Astrocyte of the spinal cord (primary cell): ENCODE data around the gene METTL25B.
"Not testable (repeated sequence)": the region's sequence is repeated elsewhere in the genome, so short reads cannot be mapped to it uniquely, and the experiment has no call there.

Source experiments
- DNase-seq: peaks from one replicate; pipeline ENCODE4 v3.0.0; 2011; ENCODE audit warnings: low read depth, low spot score
- H3K4me3 ChIP-seq: 2 replicates; pipeline ENCODE4 v1.5.1; 2011; ENCODE audit warnings: low read depth, mild to moderate bottlenecking, low read length, moderate library complexity
- in situ Hi-C: cut with HindIII; loops from 2 replicates; pipeline ENCODE4 v1.10.0; 2017; ENCODE audit warnings: low sequenced_read_pairs
- TF ChIP-seq, protein P1 (sequence below): IDR thresholded peaks from 2 replicates; pipeline ENCODE4 v1.5.1; 2012; ENCODE audit warnings: low read depth, mild to moderate bottlenecking, low read length, inconsistent platforms

Gene METTL25B

DNA sequence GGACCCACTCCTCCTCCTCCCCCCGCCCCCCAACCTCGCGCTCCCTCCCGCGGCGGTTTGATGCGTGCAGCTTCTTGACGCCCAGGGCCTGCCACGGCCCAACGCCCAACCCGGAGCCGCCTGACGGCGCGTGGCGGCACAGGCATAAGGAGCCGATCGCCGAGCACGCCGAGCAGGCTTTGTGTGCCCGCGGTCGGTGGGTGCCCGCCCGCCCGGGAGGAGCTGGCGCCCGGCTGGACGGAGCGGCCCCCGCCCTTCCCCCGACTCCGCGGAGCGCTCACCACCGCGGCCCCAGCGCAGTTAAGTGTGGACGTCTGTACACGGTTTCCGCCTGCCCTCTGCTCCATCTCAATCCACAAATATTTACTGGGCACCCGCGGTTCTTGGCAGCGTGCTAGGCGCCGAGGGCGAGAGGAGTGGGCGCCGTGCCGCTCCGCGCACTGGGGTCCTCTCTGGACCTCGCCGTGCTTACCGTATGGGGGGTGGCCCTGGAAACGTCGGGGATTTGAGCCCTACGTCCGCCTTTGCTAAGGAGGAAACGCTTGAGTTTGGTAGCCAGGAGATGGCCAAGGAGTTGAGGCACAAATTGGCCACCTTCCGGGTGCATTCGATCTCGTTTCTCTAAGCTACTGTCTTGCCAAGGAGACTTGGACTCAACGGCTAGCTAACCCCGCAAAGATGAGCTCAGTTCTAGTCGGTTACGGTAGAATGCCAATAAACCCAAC is 23.6 kb downstream of the METTL25B start:
- H3K4me3 ChIP-seq = peak overlapping the region; percentile 83
- in situ Hi-C loops = no loop called here
- peak; percentile 98 for DNase-seq
- TF ChIP-seq, protein P1, sequence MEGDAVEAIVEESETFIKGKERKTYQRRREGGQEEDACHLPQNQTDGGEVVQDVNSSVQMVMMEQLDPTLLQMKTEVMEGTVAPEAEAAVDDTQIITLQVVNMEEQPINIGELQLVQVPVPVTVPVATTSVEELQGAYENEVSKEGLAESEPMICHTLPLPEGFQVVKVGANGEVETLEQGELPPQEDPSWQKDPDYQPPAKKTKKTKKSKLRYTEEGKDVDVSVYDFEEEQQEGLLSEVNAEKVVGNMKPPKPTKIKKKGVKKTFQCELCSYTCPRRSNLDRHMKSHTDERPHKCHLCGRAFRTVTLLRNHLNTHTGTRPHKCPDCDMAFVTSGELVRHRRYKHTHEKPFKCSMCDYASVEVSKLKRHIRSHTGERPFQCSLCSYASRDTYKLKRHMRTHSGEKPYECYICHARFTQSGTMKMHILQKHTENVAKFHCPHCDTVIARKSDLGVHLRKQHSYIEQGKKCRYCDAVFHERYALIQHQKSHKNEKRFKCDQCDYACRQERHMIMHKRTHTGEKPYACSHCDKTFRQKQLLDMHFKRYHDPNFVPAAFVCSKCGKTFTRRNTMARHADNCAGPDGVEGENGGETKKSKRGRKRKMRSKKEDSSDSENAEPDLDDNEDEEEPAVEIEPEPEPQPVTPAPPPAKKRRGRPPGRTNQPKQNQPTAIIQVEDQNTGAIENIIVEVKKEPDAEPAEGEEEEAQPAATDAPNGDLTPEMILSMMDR = peak; percentile 3

DNA sequence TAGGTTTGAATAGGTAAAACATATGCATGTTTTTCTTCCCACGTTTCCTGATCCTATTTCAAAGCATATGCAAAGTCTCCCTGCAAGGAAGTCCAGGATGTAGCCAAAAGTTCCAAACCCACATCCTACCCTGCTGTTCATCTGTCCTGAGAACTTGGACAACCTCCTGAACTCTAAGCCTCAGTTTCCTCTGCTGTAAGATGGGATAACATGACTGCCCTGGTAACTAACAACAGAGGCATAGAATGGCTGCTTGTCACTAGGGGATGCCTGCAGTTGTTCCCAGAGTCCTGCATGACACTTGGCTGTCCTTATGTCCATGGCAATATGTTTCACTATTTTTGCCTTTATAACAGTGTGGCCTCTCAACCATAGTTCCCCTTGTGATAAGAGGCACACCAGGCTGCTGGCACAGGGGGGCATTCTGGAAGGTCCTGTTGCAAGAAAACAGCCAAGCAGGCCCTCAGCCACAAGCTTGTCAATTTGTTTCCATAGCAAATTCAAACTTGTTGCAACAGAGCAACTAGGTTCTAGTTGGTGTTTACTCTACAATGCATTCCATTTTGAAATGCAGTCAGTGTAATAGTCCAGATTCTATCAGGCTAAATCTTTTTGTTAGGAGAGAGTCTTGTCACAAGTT is 24.7 kb downstream of the METTL25B start:
- TF ChIP-seq, protein P1 = no peak
- H3K4me3 ChIP-seq = peak overlapping the region; percentile 83
- no peak for DNase-seq
- in situ Hi-C loops = no loop called here

DNA sequence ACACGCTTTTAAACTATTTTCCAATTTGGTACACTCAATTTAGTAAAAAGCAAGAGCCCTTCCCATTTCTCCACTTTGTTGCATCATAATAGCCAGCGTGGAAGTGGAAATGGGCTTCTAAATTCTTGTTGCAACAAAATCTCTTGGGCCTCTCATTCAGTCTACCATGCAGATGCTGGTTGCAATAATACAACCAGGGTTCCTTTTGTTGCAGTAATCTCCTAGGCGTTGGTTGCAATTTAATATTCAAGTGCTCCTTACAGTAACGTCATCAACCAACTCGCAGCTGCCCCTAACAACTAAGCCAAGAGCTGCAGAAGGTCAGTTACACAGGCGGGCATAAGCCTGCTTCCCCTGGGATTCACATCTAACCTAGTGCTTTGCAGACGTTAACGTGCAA is 25.9 kb downstream of the METTL25B start:
- TF ChIP-seq, protein P1 = no peak
- in situ Hi-C loops = no loop called here
- DNase-seq = no peak
- no peak overlapping the region for H3K4me3 ChIP-seq

DNA sequence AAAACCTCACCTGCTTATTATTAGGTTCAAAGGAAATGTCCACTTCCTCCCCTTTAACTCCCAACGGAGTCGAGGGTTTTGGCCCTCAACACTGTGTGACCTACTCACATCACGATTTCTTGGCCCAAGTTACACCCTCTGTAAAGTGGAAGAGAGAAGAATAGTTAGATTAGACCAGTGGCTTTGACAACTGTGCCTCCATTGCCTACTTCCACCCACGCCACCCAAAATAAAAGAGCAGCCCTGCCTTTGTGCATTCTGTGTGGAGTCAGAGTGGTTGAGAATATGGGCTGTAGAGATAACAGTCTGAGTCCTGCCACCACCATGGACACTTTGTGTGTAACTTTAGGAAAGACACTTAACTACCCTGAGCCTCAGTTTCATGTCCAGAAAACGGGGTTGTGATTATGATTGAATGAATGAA is 27.3 kb downstream of the METTL25B start:
- in situ Hi-C loops = no loop called here
- no peak overlapping the region for H3K4me3 ChIP-seq
- TF ChIP-seq, protein P1 = no peak

DNA sequence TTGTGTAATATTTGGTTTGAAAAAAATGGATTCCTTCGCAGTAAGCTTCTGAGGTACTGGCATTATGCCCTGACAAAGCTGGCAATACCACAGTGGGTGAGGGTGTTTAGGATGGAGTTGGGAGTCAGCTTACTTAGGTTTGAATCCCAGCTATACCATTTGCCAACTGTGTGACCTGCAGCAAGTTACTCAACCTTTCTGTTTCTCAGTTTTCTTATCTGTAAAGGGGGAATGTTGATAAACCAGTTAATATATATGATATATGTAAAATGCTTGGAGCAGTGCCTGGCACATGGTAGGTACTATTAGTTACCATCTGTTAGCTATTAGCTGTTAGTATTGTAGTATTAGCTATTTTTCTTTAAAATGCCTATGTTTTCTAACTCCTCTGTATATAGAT is 28.1 kb downstream of the METTL25B start:
- TF ChIP-seq, protein P1 = no peak
- in situ Hi-C loops = no loop called here
- no peak overlapping the region for H3K4me3 ChIP-seq
- DNase-seq = no peak

More for the DNA sequence above, 27.3 kb downstream of the METTL25B start:
- DNase-seq = no peak

DNA sequence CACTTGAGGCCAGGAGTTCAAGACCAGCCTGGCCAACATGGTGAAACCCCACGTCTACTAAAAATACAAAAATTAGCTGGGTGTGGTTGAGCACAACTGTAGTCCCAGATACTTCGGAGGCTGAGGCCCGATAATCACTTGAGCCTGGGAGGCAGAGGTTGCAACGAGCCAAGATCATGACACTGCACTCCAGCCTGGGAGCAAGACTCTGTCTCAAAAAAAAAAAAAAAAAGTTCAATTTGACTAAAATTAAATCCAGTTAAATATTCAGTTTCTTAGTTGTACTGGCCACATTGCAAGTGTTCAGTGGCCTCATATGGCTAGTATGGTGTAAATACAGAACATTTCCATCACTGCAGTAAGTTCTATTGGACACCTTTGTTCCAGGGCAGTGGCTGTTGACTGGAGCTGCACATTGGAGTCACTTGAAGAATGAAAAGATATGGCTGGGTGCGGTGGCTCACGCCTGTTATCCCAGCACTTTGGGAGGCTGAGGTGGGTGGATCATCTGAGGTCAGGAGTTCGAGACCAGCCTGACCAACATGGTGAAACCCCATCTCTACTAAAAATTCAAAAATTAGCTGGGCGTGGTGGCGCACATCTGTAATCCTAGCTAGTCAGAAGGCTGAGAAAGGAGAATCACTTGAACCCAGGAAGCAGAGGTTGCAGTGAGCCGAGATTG is 29.4 kb downstream of the METTL25B start:
- in situ Hi-C loops, H3K4me3 ChIP-seq, DNase-seq: not testable (repeated sequence)
